GM18861 (cell line): Measurements from ENCODE around the gene HCRTR1.

ENCODE experiments used
- ATAC-seq: cut with Tn5 transposase; IDR thresholded peaks from one replicate; pipeline ENCODE4 v1.9.1; 2021; ENCODE audit not compliant: unreplicated experiment

Gene HCRTR1

GRCh38 chr1:31596737-31597097, 20.8 kb upstream of the HCRTR1 start:
- no peak for ATAC-seq

DNA sequence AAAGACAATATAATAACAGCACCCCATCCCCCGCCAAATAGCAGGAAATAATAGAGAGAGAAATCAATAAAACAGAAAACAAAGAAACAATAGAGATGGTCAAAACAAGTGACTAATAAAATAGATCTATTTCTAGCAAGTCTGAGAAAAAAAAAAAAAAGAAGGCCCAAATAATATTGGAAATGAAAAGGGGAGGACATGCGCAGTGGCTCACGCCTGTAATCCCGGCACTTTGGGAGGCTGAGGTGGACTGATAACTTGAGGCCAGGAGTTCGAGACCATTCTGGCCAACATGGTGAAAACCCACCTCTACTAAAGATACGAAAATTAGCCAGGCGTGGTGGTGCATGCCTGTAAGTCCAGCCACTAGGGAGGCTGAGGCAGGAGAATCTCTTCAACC, 18.5 kb upstream of the HCRTR1 start:
- ATAC-seq = no peak

DNA sequence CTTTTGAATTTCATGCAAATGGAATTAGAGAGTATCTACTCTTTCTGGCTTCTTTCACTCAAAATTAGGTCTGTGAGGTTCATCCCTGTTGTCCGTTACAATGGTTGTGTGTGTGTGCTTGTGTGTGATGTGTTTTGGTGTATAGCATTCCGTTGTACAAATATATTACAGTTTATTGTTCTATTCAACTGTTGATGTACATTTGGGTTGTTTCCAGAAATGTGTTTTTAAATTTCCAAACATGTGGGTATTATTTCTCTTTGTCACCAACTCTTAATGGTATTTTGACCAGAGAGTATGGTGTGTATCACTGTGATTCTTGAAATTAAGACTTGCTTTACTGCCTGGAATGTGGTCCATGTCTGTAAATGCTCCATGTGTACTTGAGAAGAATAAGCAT, 16.8 kb upstream of the HCRTR1 start:
- ATAC-seq = no peak

DNA sequence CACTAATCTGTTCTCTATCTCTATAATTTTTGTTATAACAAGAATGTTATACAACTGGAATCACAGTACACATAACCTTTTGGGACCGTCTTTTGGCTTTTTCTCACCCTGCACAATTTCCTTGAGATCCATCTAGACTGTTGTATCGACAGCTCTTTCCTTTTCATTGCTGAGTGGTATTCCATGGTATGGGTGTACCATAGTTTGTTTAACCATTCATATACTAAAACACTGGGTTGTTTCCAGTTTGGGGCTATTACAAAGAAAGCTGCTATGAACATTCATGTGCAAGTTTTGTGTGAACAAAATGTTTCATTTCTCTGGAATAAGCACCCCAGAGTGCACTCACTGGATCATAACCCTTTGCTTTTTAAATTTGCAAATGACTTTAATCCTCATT, 15.4 kb upstream of the HCRTR1 start:
- ATAC-seq = no peak

- ATAC-seq = peak; percentile 79
These were observed 11.5 kb upstream of the HCRTR1 start for GRCh38 chr1:31605908-31606427.

DNA sequence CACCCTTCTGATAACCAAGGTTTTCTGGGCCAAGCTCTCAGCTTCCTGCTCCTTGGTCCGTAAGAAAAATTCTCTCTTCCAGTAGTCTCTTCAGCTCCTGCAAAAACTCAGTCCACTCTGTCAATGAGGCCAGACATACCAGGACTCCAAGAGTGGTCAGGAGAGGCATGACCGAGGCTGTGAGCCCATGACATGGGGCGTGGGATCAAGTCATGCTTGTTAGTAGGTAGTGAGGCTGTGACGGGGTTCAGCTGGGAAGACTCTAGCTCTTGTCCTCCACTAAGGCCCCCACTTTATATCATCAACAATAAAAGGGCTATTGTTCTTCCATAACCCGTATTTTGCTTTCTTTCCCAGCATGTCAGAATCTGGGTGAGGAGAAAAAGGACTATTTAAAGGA, 10.1 kb upstream of the HCRTR1 start:
- ATAC-seq = no peak

DNA sequence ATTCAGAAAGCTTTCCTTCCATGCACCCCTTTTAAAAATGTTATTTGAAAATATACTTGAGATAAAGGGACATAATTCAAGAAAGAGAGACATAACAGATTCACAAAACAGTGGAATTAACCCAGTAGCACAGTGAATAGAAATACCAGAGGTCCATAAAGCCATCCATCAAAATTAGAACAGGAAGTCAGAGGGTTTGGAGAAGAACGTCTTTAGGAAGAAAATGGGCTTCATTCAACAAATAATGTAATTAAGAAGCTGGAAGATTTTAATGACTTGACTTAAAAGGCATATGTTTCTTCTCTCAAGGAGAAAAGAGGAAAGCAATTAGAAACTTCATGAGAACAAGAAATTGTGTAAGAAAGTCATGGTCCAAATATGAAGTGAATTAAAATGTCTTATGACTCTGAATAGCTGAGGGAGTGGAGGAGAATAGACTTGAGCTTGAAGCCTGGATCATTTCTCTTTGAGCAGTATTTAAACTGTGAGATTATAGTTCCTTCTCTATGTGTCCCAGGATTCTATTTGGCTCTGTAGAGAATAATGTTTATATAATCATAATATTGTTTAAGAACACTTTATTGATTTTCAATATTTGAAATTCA, 7.9 kb upstream of the HCRTR1 start:
- ATAC-seq = no peak

DNA sequence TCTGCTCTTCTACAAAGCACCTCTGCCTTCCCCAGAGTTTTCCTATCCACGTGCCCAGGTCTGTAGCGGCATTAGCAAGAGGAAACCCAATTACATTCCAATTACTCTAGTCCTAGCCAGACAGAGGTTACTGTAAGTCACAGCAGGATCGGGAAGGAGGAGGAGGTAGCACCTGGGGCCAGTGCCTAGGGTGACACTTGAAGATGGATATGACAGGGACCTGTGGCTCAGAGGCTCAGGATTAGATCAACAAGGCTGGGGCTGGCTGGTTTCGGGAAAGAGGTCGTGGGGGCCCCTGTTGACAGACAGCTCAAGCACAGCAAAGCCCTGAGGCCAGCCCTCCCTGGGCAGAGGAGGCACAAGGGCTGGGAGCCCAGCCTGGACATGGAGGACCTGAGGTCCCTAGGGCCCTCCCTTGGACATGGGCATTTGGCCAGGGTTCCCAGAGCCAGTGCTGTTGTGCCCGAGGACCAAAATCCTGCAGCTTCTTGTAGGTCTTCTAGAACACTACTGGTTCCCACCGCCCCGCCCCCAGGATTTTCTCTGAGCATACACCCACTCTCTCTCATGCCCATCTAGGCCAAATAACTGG, 3.0 kb upstream of the HCRTR1 start:
- ATAC-seq = no peak

- ATAC-seq = no peak
These were observed 2.1 kb upstream of the HCRTR1 start for GRCh38 chr1:31615414-31615813.

GRCh38 chr1:31615939-31616338, 1.6 kb upstream of the HCRTR1 start:
- ATAC-seq = no peak

- ATAC-seq = no peak
These were observed 642 bp downstream of the HCRTR1 start for GRCh38 chr1:31617916-31618746.

GRCh38 chr1:31618916-31619846, 1.7 kb downstream of the HCRTR1 start:
- ATAC-seq = no peak

- ATAC-seq = no peak
These were observed 3.4 kb downstream of the HCRTR1 start for GRCh38 chr1:31620631-31621497.

DNA sequence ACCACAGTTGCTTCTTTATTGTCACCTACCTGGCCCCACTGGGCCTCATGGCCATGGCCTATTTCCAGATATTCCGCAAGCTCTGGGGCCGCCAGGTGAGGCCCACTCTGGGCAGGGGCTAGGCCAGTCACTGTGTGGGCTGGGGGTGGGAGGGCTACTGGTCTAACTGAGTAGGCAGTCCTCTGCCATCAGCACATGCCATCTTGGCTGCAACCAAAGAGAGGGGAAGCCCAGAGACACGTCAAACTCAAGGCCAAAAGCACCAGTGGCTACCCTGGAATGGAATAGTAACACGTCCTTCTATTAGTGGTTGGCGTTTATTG, 4.0 kb downstream of the HCRTR1 start:
- no peak for ATAC-seq

DNA sequence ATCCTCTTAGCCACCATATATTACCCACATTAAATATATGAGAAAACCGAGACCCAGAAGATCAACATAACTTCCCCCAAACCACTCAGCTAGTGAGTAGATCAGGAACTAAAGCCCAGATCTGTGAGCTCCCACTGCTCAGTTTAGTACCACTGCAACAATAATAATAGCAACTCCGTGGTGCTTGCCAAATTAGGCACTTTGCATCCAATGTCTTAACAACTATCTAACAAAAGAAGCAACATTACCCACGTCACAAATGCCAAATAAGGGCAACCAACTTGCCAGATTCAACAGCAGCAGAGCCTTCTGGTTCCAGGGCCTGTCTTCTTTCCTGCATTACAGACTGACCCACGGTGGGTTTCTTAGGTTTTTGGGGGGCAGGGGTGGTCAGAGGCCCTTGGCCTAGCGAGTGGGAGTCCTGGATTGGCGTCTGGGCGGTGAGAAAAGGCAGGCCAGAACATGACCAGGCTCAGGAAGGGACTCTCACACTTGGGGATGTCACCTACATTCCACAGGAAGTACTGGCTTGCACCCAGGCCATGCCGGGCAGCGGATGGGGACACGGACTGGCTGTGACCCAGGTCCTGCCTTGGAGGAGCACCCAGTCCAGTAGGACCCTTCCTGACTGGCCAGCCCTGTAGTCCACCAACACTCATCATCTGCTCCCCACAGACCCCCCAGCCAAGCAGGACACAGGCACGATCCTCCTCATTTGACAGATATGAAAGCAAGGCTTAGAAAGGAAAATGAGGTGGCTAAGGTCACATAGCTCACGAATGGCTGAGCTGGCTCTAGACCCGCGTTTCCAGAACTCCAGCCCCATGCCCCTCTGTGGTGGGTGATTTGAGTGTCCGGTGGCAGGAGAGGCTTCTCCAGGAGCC, 4.6 kb downstream of the HCRTR1 start:
- ATAC-seq = no peak

GRCh38 chr1:31623365-31623764, 5.9 kb downstream of the HCRTR1 start:
- ATAC-seq = no peak

DNA sequence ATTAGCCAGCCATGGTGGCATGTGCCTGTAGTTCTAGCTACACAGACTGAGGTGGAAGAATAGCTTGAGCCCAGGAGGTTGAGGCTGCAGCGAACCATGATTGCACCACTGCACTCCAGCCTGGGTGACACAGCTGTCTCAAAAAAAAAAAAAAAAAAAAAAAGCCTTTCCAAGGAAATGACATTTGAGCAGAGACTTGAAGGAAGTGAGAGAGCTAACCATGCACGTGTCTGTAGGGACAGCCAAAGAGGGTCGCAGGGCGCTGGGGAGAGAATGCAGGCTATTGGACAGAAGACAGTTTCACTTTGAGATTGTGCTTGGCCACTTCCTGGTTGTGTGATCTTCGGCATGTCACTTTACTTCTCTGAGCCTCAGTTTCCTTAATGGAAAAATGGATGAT, 6.8 kb downstream of the HCRTR1 start:
- no peak for ATAC-seq

GRCh38 chr1:31624731-31625514, 7.4 kb downstream of the HCRTR1 start:
- ATAC-seq = no peak
